Measurements from ENCODE around the gene PPP1R8. TPM values are rescaled to one million over a fixed set of nuclear protein-coding genes. Genes with fewer than 3 reads are reported as not detected.
"Not testable (repeated sequence)": the region's sequence is repeated elsewhere in the genome, so short reads cannot be mapped to it uniquely, and the experiment has no call there.

The PPP1R8 gene
- total and polyA plus RNA-seq, 5 donors from 2014 or later: 23.3 to 45.5 (median 41.2) TPM

DNA sequence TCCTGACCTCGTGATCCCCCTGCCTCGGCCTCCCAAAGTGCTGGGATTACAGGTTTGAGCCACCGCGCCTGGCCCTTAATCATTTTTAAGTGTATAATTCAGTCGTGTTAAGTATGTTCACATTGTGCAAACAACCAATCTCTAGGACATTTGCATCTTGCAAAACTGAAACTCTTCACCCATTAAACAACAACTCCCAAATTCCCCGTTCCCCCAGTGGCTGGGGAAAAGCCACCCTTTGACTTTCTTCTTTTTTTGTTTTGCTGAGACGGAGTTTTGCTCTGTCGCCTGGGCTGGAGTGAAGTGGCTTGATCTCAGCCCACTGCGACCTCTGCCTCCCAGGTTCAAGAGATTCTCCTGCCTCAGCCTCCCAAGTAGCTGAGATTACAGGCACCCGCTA lies 35.2 kb downstream of the PPP1R8 start:
- Histone ChIP-seq H3K4me1 (ENCODE audit: control insufficient read depth, insufficient read depth, low read length, poor library complexity, severe bottlenecking) (peaks cover 43% of the 10 kb centered on the region), H3K4me3 (ENCODE audit: low read depth, low read length) (no peak overlapping the region), H3K36me3 (ENCODE audit: control insufficient read depth, insufficient read depth, low read length) (no peaks in the 10 kb centered on the region), H3K27ac (ENCODE audit: insufficient read depth, low read length, poor library complexity, severe bottlenecking) (no peak overlapping the region), H3K9me3 (ENCODE audit: control insufficient read depth in 2 of 2, low read length in 2 of 2) (no peaks in the 10 kb centered on the region), H3K27me3 (ENCODE audit: control insufficient read depth, insufficient read depth, low read length) (no peaks in the 10 kb centered on the region)
- H3K9me3 Mint-ChIP-seq: peaks cover 0 to 2% (median 0%) of the 10 kb centered on the region in 7 donors
- ATAC-seq (ENCODE audit: low read depth in 2 of 2): no peak
- H3K4me3 Mint-ChIP-seq: no peak overlapping the region
- no peak for DNase-seq
- peak overlapping the region; percentile 44 to 77 (median 62) for H3K27ac Mint-ChIP-seq
- no peaks in the 10 kb centered on the region for H3K27me3 Mint-ChIP-seq
- no peaks in the 10 kb centered on the region for H3K36me3 Mint-ChIP-seq
- H3K4me1 Mint-ChIP-seq: peaks cover 6 to 69% (median 36%) of the 10 kb centered on the region in 4 donors

DNA sequence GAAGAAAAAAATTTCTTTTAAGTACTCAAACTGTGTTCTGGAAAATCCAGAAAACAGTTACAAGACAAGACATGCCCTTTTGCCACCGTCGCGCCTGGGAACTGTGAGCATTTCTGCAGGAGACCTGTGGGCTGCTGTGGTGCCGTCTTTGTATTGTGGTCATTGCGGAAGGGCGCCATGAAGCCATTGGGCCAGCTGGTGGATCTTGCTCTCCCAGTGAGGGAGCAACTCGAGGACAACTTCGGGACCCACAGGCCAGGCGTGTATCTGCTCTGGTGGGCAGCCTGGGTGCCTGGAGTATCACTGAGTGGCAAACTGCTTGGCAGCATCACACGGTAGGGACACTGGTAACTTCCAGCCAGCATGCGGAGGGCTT lies 38.0 kb downstream of the PPP1R8 start:
- peak overlapping the region; percentile 77 for H3K4me3 ChIP-seq (ENCODE audit: low read depth, low read length)
- ATAC-seq (ENCODE audit: low read depth in 2 of 2): no peak

DNA sequence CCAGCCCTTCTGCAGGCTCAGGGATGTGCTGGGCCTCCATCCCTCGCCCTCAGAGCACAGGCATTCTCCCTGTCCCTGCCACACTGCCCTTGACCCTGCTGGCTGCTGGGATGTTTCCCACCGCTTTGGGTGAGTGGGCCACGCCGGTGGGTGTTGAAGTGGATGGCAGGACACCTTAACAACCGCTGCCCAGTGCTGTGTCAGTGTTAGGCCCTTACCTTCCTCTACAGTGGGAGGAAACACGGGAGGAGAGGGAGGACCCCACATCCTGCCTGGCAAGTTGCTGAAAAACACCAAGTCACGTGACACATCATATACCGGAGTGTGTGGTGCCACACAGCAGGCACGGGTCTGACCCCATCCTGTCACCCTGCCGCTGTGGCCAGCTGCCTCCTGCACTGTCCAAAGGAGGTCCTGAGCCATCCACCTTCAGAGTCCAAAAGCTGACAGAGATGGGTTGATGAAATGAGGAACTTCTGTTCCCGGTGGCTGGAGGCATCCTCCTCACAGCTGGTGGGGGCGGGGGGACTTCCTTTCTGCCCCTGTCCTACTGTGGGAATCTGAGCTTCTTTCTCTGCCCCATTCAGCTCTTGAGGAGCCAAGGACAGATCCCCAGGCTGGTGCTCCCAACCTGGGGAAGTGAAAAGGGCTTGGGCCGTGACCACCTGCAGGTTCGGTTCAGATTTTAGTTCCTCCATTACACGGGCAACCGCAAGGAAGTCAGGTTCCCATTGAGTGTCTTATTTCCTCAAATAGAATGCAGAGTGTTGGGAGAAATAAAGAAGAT lies 38.5 kb downstream of the PPP1R8 start:
- Histone ChIP-seq H3K4me3 (ENCODE audit: low read depth, low read length) (peak overlapping the region; percentile 77), H3K36me3 (ENCODE audit: control insufficient read depth, insufficient read depth, low read length) (no peaks in the 10 kb centered on the region), H3K27ac (ENCODE audit: insufficient read depth, low read length, poor library complexity, severe bottlenecking) (peak overlapping the region; percentile 74), H3K27me3 (ENCODE audit: control insufficient read depth, insufficient read depth, low read length) (no peaks in the 10 kb centered on the region), H3K9me3 (ENCODE audit: control insufficient read depth in 2 of 2, low read length in 2 of 2) (no peaks in the 10 kb centered on the region), H3K4me1 (ENCODE audit: control insufficient read depth, insufficient read depth, low read length, poor library complexity, severe bottlenecking) (peaks cover 53% of the 10 kb centered on the region)
- Mint-ChIP-seq H3K27me3 (no peaks in the 10 kb centered on the region), H3K9me3 (peaks cover 0 to 2% (median 0%) of the 10 kb centered on the region in 7 donors), H3K4me3 (peak overlapping the region; percentile 82 to 91 (median 86)), H3K36me3 (no peaks in the 10 kb centered on the region), H3K27ac (peak overlapping the region; percentile 96 to 99 (median 98)), H3K4me1 (peaks cover 6 to 72% (median 29%) of the 10 kb centered on the region in 4 donors)
- DNase-seq: peak; percentile 51 to 95 (median 77)
- ATAC-seq (ENCODE audit: low read depth in 2 of 2): peak; percentile 80

More for the DNA sequence above, 38.0 kb downstream of the PPP1R8 start:
- Mint-ChIP-seq H3K9me3 (peaks cover 0 to 2% (median 0%) of the 10 kb centered on the region in 7 donors), H3K27me3 (no peaks in the 10 kb centered on the region), H3K36me3 (no peaks in the 10 kb centered on the region), H3K27ac (peak overlapping the region; percentile 96 to 99 (median 98)), H3K4me3 (peak overlapping the region; percentile 82 to 91 (median 86)), H3K4me1 (peaks cover 6 to 72% (median 31%) of the 10 kb centered on the region in 4 donors)
- Histone ChIP-seq H3K36me3 (ENCODE audit: control insufficient read depth, insufficient read depth, low read length) (no peaks in the 10 kb centered on the region), H3K27ac (ENCODE audit: insufficient read depth, low read length, poor library complexity, severe bottlenecking) (peak overlapping the region; percentile 74), H3K9me3 (ENCODE audit: control insufficient read depth in 2 of 2, low read length in 2 of 2) (no peaks in the 10 kb centered on the region), H3K4me1 (ENCODE audit: control insufficient read depth, insufficient read depth, low read length, poor library complexity, severe bottlenecking) (peaks cover 53% of the 10 kb centered on the region), H3K27me3 (ENCODE audit: control insufficient read depth, insufficient read depth, low read length) (no peaks in the 10 kb centered on the region)
- DNase-seq: no peak

DNA sequence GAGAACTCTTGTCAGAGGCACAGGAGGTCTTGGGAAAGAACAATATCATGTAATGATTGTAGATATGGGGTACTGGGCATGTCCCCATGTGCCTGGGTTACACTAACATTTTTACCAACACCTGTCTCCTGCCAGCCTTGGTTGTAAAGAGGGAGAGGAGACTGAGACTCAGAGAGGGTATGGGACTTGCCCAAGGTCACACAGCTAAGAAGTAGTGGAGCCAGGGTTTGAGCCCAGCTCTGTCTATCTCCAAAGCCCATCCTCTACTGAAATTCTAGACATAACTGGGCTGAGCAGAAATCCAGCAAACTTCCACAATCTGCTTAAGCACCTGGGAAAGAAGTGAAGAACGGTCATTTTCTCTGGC lies 39.1 kb downstream of the PPP1R8 start:
- no peak for DNase-seq
- no peaks in the 10 kb centered on the region for H3K36me3 ChIP-seq (ENCODE audit: control insufficient read depth, insufficient read depth, low read length)
- Mint-ChIP-seq H3K4me1 (peaks cover 6 to 70% (median 27%) of the 10 kb centered on the region in 4 donors), H3K27ac (peak overlapping the region; percentile 96 to 99 (median 98)), H3K9me3 (peaks cover 0 to 2% (median 0%) of the 10 kb centered on the region in 7 donors), H3K36me3 (no peaks in the 10 kb centered on the region), H3K4me3 (peak overlapping the region; percentile 82 to 91 (median 86)), H3K27me3 (no peaks in the 10 kb centered on the region)
- H3K27me3 ChIP-seq (ENCODE audit: control insufficient read depth, insufficient read depth, low read length): no peaks in the 10 kb centered on the region
- peak overlapping the region; percentile 77 for H3K4me3 ChIP-seq (ENCODE audit: low read depth, low read length)
- no peak for ATAC-seq (ENCODE audit: low read depth in 2 of 2)
- H3K9me3 ChIP-seq (ENCODE audit: control insufficient read depth in 2 of 2, low read length in 2 of 2): no peaks in the 10 kb centered on the region
- peak overlapping the region; percentile 74 for H3K27ac ChIP-seq (ENCODE audit: insufficient read depth, low read length, poor library complexity, severe bottlenecking)
- peaks cover 53% of the 10 kb centered on the region for H3K4me1 ChIP-seq (ENCODE audit: control insufficient read depth, insufficient read depth, low read length, poor library complexity, severe bottlenecking)

DNA sequence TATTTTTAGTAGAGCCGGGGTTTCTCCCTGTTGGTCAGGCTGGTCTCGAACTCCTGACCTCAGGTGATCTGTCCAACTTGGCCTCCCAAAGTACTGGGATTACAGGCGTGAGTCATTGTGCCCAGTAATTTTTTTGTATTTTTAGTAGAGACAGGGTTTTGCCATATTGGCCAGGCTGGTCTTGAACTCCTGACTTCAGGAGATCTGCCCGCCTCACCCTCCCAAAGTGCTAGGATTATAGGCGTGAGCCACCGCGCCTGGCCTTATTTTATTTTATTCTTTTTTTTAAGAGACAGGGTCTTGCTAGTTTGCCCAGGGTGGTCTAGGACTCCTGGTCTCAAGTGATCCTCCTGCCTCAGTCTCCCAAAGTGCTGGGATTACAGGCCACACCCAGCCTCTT lies 40.5 kb downstream of the PPP1R8 start:
- H3K4me3 Mint-ChIP-seq: peak overlapping the region in 3 of 4 donors; percentile 33 to 94 (median 41)
- H3K36me3 ChIP-seq (ENCODE audit: control insufficient read depth, insufficient read depth, low read length); H3K36me3 Mint-ChIP-seq; H3K9me3 ChIP-seq (ENCODE audit: control insufficient read depth in 2 of 2, low read length in 2 of 2); DNase-seq; H3K9me3 Mint-ChIP-seq; ATAC-seq (ENCODE audit: low read depth in 2 of 2); H3K27me3 Mint-ChIP-seq; H3K27me3 ChIP-seq (ENCODE audit: control insufficient read depth, insufficient read depth, low read length); H3K4me3 ChIP-seq (ENCODE audit: low read depth, low read length): not testable (repeated sequence)
- peaks cover 6 to 75% (median 32%) of the 10 kb centered on the region in 4 donors for H3K4me1 Mint-ChIP-seq
- Histone ChIP-seq H3K27ac (ENCODE audit: insufficient read depth, low read length, poor library complexity, severe bottlenecking) (peak overlapping the region; percentile 23), H3K4me1 (ENCODE audit: control insufficient read depth, insufficient read depth, low read length, poor library complexity, severe bottlenecking) (peaks cover 64% of the 10 kb centered on the region)
- H3K27ac Mint-ChIP-seq: peak overlapping the region in 2 of 3 donors; percentile 54 to 80

DNA sequence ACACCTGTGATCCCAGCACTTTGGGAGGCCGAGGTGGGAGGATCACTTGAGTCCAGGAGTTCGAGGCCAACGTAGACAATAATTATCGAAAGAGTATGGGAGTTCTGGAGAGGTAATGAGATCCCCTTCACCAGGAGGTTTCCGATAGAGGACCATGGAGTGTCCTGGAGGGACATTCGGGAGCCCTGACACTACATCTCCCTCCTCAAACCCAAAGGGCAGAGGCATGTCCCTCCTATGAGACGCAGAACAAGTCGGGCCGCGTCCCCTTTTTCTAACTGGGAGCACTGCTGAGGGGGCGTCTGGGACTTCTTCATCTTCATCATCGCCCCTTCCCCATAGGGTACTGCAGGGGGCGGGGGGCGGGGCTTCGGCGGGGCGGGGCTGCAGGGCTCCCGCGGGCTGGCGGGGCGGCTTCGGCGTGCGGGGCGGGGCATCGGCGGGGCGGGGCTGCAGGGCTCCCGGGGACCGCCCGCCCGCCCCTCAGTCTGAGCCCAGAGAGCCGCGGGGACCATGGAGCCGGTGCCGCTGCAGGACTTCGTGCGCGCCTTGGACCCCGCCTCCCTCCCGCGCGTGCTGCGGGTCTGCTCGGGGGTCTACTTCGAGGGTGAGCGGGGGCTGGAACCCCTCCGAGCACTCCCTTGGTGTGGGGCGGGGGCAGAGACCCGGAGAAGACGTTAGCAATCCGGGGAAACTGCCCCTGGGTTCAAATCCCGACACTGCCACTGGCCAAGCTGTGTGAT lies 41.6 kb downstream of the PPP1R8 start, which contains the start of gene THEMIS2:
Gene THEMIS2, plus strand, starts transcription at position 486 of the 743 bp plus-strand sequence. Its CDS starts 28 bp downstream, at position 514.
- H3K4me1 ChIP-seq (ENCODE audit: control insufficient read depth, insufficient read depth, low read length, poor library complexity, severe bottlenecking): peaks cover 73% of the 10 kb centered on the region
- H3K4me1 Mint-ChIP-seq: peaks cover 2 to 76% (median 32%) of the 10 kb centered on the region in 4 donors

DNA sequence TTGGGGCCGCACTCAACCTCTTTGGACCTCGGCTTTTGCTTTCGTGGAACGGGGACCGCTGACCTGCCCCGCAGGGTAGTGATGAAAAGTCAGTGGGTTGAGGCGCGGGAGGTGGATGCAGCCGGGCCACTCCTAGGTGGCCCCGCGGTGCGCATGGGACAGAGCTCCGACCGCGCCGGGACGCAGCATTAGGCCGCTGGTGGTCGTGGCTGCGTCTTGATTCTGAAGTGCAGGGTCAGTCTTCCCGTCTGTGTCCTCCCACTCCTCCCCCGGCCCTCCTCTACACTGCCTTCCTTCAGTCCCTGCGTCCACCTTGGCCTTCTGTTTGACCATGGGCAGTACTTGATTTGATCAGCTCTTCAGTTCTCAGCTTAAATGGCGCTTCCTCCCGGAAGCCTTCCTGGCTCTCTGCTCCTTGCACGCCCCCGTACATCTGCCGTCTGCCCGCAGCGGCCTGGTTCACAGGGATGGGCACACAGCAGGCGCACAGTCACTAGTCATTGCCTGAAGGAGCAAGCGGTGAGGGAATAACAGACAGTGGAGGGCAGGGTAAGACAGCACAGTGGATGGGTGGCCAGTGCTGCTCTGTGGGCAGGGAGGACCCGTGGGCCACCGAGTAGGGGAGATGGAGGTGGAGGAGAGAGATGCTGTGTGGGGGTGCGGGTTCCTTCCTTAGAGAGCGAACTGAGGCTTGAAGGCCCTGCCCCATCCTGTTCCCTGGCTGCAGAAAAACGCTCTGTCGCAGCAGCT lies 42.4 kb downstream of the PPP1R8 start:
- peaks cover 0 to 75% (median 30%) of the 10 kb centered on the region in 4 donors for H3K4me1 Mint-ChIP-seq
- DNase-seq: peak in 2 of 3 donors; percentile 33 to 62
- Histone ChIP-seq H3K4me1 (ENCODE audit: control insufficient read depth, insufficient read depth, low read length, poor library complexity, severe bottlenecking) (peaks cover 73% of the 10 kb centered on the region), H3K4me3 (ENCODE audit: low read depth, low read length) (peak overlapping the region; percentile 84), H3K9me3 (ENCODE audit: control insufficient read depth in 2 of 2, low read length in 2 of 2) (no peaks in the 10 kb centered on the region), H3K27me3 (ENCODE audit: control insufficient read depth, insufficient read depth, low read length) (no peaks in the 10 kb centered on the region), H3K27ac (ENCODE audit: insufficient read depth, low read length, poor library complexity, severe bottlenecking) (peak overlapping the region; percentile 67), H3K36me3 (ENCODE audit: control insufficient read depth, insufficient read depth, low read length) (peaks cover 10% of the 10 kb centered on the region)
- H3K27ac Mint-ChIP-seq: peak overlapping the region; percentile 90 to 98 (median 94)
- H3K9me3 Mint-ChIP-seq: no peaks in the 10 kb centered on the region
- peaks cover 3% of the 10 kb centered on the region for H3K36me3 Mint-ChIP-seq
- H3K4me3 Mint-ChIP-seq: peak overlapping the region; percentile 94 to 98 (median 97)
- ATAC-seq (ENCODE audit: low read depth in 2 of 2): peak; percentile 7
- H3K27me3 Mint-ChIP-seq: no peaks in the 10 kb centered on the region

More for the DNA sequence above, 41.6 kb downstream of the PPP1R8 start, which contains the start of gene THEMIS2:
- ATAC-seq (ENCODE audit: low read depth in 2 of 2) (peak; percentile 67 to 73), DNase-seq (peak; percentile 68 to 76 (median 76))
- Mint-ChIP-seq H3K9me3 (no peaks in the 10 kb centered on the region), H3K27ac (peak within 1 kb of the TSS; percentile 94 to 98 (median 94)), H3K27me3 (no peaks in the 10 kb centered on the region), H3K4me3 (peak within 1 kb of the TSS; percentile 94 to 98 (median 97)), H3K36me3 (peaks cover 3% of the 10 kb centered on the region)
- H3K36me3 ChIP-seq (ENCODE audit: control insufficient read depth, insufficient read depth, low read length): peaks cover 9% of the 10 kb centered on the region
- peak within 1 kb of the TSS; percentile 67 for H3K27ac ChIP-seq (ENCODE audit: insufficient read depth, low read length, poor library complexity, severe bottlenecking)
- H3K27me3 ChIP-seq (ENCODE audit: control insufficient read depth, insufficient read depth, low read length): no peaks in the 10 kb centered on the region
- peak within 1 kb of the TSS; percentile 84 for H3K4me3 ChIP-seq (ENCODE audit: low read depth, low read length)
- H3K9me3 ChIP-seq (ENCODE audit: control insufficient read depth in 2 of 2, low read length in 2 of 2): no peaks in the 10 kb centered on the region

Data from CD4-positive, CD25-positive, alpha-beta regulatory T cell (primary cell).